G401.6 (cell line): Measurements from ENCODE around the gene ARHGAP10.

ENCODE experiments used
- FAIRE-seq: peaks from 2 replicates; lab custom pipeline; 2012; peaks lifted over from hg19 to GRCh38; lab: Jason Lieb, UNC

The ARHGAP10 gene, protein sequence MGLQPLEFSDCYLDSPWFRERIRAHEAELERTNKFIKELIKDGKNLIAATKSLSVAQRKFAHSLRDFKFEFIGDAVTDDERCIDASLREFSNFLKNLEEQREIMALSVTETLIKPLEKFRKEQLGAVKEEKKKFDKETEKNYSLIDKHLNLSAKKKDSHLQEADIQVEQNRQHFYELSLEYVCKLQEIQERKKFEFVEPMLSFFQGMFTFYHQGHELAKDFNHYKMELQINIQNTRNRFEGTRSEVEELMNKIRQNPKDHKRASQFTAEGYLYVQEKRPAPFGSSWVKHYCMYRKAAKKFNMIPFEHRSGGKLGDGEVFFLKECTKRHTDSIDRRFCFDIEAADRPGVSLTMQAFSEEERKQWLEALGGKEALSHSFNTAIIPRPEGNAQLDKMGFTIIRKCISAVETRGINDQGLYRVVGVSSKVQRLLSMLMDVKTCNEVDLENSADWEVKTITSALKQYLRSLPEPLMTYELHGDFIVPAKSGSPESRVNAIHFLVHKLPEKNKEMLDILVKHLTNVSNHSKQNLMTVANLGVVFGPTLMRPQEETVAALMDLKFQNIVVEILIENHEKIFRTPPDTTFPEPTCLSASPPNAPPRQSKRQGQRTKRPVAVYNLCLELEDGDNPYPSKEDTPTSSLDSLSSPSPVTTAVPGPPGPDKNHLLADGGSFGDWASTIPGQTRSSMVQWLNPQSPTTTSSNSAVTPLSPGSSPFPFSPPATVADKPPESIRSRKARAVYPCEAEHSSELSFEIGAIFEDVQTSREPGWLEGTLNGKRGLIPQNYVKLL

DNA sequence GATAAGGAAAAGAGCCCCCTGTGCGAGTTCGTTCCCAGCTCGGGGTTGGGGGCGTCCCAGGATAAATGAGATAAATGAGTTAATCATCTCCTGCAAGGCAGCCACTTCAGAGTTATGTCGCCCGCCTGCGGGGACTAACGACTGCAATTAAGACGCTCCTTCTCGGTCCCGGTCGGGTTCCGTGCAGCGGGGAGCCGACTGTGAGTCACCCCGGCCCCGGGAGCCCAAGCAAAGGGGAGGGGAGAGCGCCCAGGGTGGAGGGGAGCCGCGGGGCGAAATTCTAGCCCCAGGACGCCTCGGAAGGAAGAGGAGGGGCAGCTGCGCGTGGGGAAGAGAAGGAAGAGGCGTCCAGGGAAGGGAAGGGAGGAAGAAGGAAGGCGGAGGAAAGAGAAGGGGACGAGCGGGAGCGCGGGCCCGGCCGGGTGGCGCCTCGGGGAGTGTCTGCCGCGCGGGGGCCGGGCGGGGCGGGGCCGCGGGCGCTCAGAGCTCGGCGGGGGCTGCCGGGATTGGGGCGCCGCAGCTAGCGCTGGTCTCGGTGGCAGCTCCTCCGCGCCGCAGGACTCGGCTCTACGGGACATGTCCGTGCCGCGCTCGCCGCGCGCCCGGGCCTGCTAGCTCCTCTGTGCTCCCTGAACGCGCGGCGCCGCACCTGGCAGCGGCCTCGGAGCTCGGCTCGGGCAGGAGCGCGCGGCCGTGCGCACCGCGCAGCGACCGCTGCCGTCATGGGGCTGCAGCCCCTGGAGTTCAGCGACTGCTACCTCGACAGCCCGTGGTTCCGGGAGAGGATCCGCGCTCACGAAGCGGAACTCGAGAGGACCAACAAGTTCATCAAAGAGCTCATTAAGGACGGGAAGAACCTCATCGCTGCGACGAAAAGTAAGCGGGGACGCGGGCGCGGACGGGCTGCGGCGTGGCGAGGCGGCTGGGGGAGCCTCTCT, at the start of gene ARHGAP10:
ARHGAP10 (plus strand) TSS at position 509 of the 938 bp plus-strand sequence; CDS start at position 723, 214 bp downstream.
- FAIRE-seq: no peak

DNA sequence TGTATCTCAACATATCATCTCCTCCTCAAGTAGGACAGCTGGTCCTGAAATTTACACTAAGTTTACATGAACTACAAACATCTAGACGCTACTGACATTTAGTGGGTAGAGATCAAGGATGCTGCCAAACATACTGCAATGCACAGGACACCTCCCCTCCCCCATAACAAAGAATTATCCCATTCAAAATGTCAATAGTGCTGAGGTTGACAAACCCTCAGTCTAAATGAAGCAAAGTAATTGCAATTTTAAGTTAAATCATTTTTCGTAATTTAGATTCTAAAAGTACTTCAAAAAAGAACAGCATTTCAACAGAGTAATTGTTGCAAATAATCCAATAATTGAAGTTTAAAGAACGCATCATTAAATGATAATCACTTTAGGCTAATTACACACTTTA, 49.1 kb upstream of the ARHGAP10 start:
- no peak for FAIRE-seq

DNA sequence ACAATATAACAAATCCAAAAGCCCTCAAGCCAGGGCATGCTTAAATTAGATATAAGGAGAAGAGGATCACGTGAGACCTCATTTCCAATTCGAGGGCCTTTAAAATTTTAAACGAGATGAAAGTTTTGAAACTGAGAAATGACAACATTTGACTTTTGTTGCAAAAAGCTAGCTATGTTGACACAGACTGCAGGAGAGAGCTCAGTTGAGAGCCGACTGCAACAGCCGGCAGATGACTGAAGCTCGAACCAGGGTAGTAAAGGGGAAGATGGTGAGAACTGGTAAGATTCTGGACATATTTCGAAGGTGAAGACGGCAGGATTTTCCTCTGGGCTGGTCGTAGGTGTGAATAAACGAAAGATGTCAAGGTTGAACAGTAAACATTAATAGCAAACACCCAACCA, 48.7 kb upstream of the ARHGAP10 start:
- FAIRE-seq: no peak

DNA sequence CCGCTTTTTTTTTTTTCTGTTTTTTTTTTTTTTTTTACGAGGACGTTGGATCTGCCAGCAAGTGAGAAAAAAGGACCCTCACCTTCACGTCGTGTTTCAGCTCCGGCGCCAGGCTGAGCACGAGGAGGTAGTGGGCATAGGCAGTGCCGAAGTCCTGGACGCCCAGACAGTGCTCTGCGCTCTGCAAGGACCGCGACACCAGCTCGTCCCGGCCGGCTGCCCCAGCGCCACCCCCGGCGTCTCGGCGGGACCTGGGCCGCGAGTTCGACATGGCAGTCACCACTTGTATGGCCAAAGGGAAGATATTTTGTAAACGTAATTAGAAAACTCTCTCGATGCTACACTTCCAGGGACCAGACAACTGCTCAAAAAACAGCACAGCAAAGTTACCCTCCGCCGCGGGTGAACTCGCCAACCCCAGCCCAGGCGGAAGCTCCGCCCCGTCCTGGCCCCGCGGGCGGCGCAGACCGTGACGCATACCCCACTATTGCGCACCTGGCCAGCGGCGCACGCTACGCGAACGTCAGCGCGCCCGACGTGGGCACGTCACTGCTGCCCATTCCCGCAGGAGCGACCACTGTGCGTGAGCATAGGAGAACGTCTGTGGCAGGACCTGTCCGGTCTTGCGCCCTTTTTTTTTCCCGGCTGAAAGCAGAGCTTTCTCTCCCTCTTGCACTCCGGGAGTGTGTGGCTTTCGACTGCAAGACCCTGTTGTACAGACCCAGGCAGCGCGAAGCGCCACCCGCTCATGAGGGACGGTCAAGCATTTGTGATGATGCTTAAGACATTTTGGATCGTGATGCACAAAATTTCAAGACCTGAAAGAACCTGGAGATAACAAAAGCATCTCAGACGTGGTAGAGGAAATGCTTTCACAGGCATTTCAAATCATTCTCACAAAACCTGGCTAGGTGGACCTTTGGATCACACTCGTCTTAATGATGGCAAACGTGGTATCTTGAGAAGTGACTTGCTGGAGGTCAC, 47.9 kb upstream of the ARHGAP10 start, which contains the start of gene PRMT9:
PRMT9 (minus strand) TSS at position 447 of the 984 bp plus-strand sequence; CDS start at position 271, 176 bp downstream.
- peak; percentile 85 for FAIRE-seq

DNA sequence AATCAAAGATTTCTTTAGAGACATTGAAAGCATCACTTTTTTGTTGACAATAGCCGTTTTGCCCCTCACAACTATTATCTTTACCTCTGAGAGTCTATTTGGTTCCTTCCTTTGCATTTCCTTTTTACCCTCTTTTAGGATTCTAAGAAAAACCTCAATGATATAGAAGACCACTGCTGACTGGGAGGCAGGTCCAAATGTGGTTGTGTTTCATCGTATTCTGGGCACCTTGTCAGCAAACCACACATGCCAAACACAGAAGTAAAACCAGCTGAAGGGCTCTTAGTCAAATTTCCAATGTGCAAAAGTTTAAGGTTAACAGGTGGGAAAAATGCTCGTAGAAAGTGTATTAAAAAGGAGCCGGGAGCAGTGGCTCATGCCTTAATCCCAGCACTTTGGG, 42.8 kb upstream of the ARHGAP10 start:
- FAIRE-seq: no peak

DNA sequence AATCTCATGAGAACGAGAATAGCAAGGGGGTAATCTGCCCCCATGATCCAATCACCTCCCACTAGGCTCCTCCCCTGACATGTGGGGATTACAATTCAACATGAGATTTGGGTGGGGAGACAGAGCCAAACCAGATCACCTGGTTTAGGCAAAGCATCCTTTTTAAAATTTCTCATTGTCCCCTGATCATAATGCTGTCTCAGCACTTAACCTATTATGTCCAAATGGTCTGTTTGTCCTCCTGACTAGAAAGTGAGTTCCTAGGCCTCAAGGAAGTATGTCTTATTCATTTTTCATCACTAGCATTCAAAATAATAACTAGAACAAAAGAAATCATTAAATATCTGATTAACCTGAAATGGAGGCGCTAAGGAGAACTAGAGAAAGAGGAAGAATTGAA, 40.1 kb upstream of the ARHGAP10 start:
- FAIRE-seq: no peak

DNA sequence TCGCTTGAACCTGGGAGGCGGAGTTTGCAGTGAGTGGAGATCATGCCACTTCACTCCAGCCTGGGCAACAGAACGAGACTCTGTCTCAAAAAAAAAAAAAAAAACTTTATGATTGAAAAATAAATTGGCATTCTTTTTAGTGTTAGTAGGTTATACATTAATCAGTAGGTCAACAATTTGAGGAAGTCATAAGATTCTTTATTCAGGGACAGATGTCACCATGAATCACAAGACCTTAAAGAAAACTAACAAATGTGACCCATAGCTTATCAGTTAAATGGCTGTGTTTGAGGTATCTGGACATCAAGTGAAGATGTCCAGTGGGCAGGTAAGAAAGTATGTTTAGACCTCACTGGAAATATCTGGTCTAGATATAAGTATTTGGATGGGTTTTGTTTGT, 38.7 kb upstream of the ARHGAP10 start:
- no peak for FAIRE-seq

DNA sequence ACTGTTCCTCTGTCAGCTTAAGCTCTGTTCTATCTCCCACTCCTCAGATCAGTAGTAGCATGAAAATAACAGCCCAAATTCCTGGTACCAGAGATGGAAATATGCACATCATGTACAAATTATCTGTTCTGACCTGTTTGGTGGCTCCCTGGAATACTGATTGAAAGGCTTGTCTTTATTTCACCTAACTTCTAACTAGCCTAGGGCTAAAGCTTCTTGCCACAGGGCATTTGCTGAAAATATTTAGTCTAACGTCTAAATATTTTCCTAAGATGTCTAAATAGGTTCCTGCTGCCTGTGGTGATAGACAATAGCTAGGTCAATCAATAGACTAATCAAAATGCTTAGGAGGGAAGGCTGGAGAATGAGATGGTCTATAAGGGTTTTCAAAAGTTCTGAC, 35.0 kb upstream of the ARHGAP10 start:
- FAIRE-seq: no peak

DNA sequence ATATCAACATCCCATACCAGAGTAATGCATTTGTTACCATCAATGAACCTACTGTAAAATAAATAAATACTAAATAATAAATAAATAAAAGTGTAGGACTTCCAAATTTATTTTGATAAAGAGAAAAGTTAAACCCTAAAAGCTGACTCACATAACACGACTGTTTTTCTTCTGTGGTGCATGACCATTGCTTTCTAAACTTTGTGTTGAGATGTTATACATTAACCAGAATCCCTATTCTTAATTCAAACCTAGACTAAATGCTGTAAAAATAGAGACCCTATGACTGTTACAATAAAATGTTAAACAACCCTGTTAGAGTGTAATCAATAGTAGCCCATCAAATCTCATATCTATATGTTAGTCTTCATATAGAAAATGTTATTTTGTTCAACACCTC, 27.0 kb upstream of the ARHGAP10 start:
- FAIRE-seq: no peak

DNA sequence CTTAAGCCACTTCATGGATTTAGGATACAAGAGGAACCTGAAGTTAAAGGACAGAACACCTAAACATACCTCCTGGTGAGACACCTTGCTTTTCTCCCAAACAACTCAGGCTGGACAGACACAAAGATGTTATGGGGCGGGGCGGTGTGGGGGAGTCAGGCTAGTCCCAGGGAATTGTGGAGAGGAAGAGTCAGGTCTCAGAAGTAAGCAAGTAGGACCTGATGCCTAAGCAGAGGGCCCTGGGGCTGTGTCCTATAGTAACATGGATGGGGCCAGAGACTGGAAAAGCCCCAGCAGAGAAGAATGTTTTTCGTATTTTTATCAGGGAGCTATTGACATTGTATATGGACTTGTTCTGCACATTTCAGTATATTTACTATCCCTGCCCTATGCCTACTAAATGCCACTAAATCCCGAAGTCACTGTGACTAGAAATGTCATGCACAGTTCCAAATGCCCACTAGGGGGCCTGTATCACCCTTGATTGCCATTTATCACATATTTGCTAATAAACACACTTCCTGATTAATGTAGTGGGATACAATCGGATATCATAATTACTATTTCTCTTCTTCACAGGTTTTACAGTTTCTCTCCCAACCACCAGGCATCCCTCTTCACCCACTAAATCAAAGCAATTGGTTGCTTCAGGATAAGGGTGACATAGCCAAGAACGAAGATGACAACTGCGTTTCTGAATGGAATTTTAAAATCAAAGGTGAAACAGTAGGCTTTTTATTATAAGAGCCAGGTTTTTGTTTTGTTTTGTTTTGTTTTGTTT, 23.8 kb upstream of the ARHGAP10 start:
- FAIRE-seq: peak; percentile 73

DNA sequence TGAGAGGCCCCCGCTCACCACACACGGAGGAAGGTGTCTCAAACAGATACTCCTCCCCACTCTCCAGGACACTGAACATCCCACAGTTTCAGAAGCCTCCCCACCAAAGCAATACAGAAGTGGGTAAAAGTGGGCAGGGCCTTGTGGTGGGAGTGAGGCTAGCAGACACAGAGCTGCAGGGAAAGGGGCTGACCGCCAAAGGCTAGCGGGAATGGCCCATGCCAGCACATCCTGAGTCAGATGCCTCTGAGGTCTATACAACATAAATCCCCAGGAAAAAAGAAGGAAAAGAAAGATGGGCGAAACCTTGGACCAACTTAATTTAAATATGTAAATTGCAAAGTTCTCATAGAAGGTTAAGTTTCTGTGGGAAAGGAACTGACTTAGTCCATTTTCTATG, 21.9 kb upstream of the ARHGAP10 start:
- no peak for FAIRE-seq

DNA sequence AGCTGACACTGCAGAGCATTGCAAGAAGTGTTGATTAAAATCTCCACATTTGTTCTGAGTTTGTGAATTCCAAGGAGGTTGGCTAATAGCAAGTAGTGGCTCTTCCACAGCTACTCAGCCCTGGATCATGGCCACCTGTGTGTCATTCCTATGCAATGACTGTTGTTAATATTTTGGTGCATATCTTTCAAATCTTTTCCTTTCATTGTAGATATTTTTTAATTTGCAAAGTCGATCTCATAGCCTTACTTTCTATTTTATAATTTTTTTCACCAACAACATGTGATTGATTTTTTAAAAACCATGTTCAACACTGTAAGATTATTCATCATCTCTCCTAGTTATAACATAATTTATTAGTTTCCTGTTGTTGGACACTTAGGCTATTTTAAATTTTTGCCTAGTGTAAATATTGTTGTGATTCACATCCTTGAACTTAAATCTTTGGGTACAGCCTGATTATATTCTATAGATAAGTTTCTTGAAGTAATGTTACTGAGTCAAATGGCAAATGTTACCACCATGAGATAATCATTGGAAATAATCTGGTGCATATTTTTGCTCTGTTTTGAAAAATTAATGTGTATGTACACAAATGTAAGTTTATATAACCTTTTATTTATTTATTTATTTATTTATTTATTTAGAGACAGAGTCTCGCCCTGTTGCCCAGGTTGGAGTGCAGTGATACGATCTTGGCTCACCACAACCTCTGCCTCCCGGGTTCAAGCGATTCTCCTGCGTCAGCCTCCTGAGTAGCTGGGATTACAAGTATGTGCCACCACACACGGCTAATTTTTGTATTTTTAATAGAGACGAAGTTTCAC, 17.1 kb upstream of the ARHGAP10 start:
- FAIRE-seq: peak; percentile 71

DNA sequence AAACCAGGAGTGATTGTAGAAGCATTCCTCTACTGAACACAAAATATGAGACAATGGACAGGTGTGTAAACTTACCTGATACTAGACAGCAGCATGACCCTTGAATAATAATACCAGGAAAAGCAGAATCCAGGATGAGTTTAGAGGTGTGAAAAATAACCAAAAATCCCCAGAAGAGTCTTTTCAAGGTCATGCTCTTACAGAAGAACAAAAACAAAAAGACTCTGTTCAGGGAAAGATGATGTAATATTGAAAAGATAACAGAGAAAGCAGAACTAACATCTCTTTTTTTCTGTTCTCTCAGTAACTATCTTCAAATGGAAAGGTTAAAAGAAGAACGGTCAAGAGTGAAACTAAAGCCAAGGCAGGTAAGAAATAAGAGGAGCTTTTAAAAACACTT, 14.0 kb upstream of the ARHGAP10 start:
- no peak for FAIRE-seq

DNA sequence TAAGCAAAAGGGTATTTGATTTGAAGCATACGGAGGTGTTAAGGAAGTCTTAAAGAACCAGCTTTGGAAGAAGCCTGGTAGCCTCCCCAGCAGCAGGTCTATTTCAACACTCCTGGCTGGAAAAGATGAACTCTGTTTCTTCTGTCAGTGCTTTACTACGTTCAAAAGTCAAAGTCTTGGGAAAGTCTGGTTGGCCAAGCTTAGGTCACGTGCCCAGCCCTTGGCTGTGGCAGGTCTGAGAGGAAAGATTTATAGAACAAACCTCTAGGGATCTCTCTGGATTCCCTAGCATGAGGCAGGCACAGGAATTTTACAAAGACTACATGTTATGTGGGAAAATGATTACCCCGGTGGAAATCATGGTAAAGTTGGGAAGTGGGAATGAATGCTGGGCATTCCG, 8.6 kb upstream of the ARHGAP10 start:
- FAIRE-seq: no peak

DNA sequence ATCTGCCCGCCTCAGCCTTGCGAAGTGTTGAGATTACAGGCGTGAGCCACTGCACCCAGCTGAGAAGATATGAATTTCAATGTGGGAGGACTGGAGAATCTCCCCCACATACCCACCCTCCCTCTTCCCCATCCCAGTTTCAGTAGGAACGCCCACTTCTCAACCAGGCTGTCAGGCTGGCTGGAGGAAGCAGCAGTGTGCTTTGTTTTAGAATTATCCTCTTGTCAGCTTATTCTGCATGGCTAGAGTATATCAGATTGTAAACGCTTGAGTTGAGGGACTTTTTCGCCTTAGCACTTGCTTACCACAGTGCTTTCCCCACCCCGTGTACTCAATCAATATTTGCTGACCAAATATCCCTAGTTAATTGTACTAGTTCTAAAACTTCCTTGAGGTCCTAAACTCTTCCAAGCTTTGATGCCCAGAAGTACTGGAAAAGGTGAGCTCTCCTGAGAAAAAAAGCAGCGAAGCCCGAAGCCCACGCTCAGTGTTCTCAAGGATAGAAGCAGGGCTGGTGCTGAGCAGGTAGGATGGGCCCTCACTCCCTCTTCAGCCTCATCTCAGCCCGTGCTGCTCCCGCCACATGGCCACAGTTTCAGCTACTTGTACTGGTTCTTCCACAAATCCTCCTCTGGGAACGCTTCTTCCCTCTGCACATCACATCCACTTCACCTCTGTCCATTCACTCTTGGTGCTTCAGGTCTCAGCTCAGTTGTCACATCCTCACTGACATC, 7.3 kb upstream of the ARHGAP10 start:
- no peak for FAIRE-seq

DNA sequence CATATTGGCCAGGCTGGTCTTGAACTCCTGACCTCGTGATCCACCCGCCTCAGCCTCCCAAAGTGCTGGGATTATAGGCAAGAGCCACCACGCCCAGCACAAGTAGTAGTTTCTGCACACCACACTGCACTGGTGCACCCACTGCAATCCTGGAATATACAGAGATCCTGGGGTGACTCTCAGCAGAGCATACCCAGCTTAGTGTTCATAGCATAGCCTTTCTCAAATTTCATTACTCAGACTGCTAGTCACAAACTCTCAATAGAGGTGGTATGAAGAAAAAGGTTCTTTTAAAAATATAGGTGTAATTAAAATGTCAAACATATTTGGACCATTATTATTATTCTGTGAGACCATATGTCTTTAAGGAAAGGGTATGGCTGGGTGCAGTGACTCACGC, 6.2 kb upstream of the ARHGAP10 start:
- FAIRE-seq: no peak

DNA sequence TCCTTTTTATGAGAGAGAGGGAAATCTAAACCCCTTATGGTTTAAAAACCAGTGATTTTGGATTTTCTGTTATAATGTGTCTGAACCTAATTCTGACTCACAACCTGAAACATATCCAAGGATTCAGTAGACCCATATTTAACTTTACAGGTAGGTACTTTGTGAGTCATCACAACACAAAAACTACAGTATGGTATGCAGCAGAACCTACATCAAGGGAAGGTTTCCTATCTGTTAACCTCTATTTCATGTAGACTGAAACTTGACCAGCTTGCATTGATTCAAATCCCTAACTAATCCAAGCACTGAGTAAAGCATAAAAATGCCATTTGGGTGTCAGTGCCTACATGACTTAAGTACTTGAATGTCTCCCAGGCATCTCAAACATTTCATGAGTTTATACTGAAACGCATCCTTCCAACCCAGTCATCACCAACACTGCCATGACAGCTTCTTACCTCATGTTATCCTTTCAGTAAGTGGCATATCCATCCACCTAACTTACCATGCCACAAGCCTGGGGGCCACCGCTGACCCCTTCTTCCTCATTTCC, 4.3 kb upstream of the ARHGAP10 start:
- no peak for FAIRE-seq

DNA sequence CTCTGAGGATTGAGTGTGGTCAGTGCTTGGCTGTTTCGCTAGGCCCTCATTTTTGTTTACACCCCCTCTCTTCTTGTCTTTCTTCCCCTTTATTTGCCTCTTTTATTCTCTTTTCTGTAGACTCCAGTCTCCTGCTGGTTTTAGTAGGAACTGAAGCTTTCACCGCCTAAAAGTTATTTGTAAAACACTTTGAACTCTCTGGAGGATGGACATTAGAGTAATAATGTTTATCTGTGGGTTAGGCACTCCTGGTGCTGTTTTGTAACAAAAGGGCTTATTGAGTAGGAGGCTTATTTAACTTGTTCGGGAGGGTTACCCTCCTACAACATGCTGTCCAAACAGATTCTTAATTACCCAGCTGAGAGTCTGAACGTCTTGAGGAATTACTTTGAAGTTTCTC, 1.6 kb upstream of the ARHGAP10 start:
- no peak for FAIRE-seq
